GM19099 (cell line): ENCODE measurements around the gene PHF2.

Source experiments
- POLR2A ChIP-seq: IDR thresholded peaks from 3 replicates; pipeline ENCODE4 v1.6.1; 2011; ENCODE audit warnings: low read depth; ENCODE audit not compliant: insufficient read length; ENCODE audit errors: extremely low read depth

Gene PHF2

GRCh38 chr9:93577078-93577974 lies 942 bp downstream of the PHF2 start:
- TF ChIP-seq POLR2A, result no peak

- no peak for TF ChIP-seq POLR2A
Observed at GRCh38 chr9:93577975-93578682, 1.7 kb downstream of the PHF2 start.

- no peak for TF ChIP-seq POLR2A
Observed at GRCh38 chr9:93578844-93579243, 2.5 kb downstream of the PHF2 start.

- no peak for TF ChIP-seq POLR2A
Observed at GRCh38 chr9:93579711-93580516, 3.5 kb downstream of the PHF2 start.

GRCh38 chr9:93580654-93581380 lies 4.4 kb downstream of the PHF2 start:
- TF ChIP-seq POLR2A, result no peak

GRCh38 chr9:93582115-93582514 lies 5.7 kb downstream of the PHF2 start:
- TF ChIP-seq POLR2A, result no peak

- no peak for TF ChIP-seq POLR2A
Observed at GRCh38 chr9:93582550-93582949, 6.2 kb downstream of the PHF2 start.

- no peak for TF ChIP-seq POLR2A
Observed at GRCh38 chr9:93585259-93585658, 8.9 kb downstream of the PHF2 start.

- no peak for TF ChIP-seq POLR2A
Observed at GRCh38 chr9:93585695-93586094, 9.3 kb downstream of the PHF2 start.

- no peak for TF ChIP-seq POLR2A
Observed at GRCh38 chr9:93586290-93587057, 10.1 kb downstream of the PHF2 start.

GRCh38 chr9:93587284-93587650 lies 10.9 kb downstream of the PHF2 start:
- no peak for TF ChIP-seq POLR2A

- TF ChIP-seq POLR2A, result no peak
Observed at GRCh38 chr9:93587651-93588347, 11.4 kb downstream of the PHF2 start.
